OCI-LY1 (cell line): ENCODE measurements around the gene TMOD2.

Source experiments
- H2AFZ ChIP-seq: fragments of 200-600 bp; sonication (generic), shearing (Covaris generic); 2 replicates; pipeline ENCODE4 v1.6.0; 2014; ENCODE audit warnings: antibody characterized with exemption, mild to moderate bottlenecking, low read length
- H3F3A ChIP-seq: fragments of 200-600 bp; sonication (generic), shearing (Covaris generic); 2 replicates; pipeline ENCODE4 v1.6.0; 2014; ENCODE audit warnings: mild to moderate bottlenecking, antibody characterized with exemption, low read length, moderate library complexity; ENCODE audit not compliant: insufficient read depth
- H3K27ac ChIP-seq: fragments of 200-600 bp; sonication (generic); 2 replicates; pipeline ENCODE4 v1.5.1; 2014; ENCODE audit warnings: low read length, mixed run types, mild to moderate bottlenecking, low read depth; ENCODE audit not compliant: poor library complexity, severe bottlenecking
- H3K27me3 ChIP-seq: fragments of 200-600 bp; sonication (generic); 2 replicates; pipeline ENCODE4 v1.6.0; 2014; ENCODE audit warnings: antibody characterized with exemption, mild to moderate bottlenecking, low read length, moderate library complexity; ENCODE audit not compliant: insufficient read depth
- H3K36me3 ChIP-seq: fragments of 200-600 bp; sonication (generic); 2 replicates; pipeline ENCODE4 v1.6.1; 2014; ENCODE audit warnings: mild to moderate bottlenecking, antibody characterized with exemption, low read length, moderate library complexity, mixed read lengths; ENCODE audit not compliant: insufficient read depth
- H3K4me1 ChIP-seq: fragments of 200-600 bp; sonication (generic); 2 replicates; pipeline ENCODE4 v1.5.1; 2014; ENCODE audit warnings: mild to moderate bottlenecking, low read length, moderate library complexity; ENCODE audit not compliant: insufficient read depth, severe bottlenecking
- H3K4me2 ChIP-seq: fragments of 200-600 bp; sonication (generic), shearing (Covaris generic); 2 replicates; pipeline ENCODE4 v1.6.1; 2014; ENCODE audit warnings: low read length
- H3K4me3 ChIP-seq: fragments of 200-600 bp; sonication (generic); 2 replicates; pipeline ENCODE4 v1.5.1; 2014; ENCODE audit warnings: low read length, low read depth, mild to moderate bottlenecking, mixed read lengths; ENCODE audit not compliant: poor library complexity, severe bottlenecking
- H3K79me2 ChIP-seq: fragments of 200-600 bp; shearing (Covaris generic); 2 replicates; pipeline ENCODE4 v1.6.1; 2016; ENCODE audit warnings: mixed run types, low read length, mixed read lengths; ENCODE audit not compliant: insufficient read depth
- H3K9ac ChIP-seq: fragments of 200-600 bp; sonication (generic), shearing (Covaris generic); 2 replicates; pipeline ENCODE4 v1.6.1; 2014; ENCODE audit warnings: mild to moderate bottlenecking, low read length, mixed read lengths
- H3K9me2 ChIP-seq: fragments of 200-600 bp; sonication (generic), shearing (Covaris generic); 2 replicates; pipeline ENCODE4 v1.6.1; 2014; ENCODE audit warnings: low read depth, mild to moderate bottlenecking, low read length, mixed read lengths
- H3K9me3 ChIP-seq: fragments of 200-600 bp; shearing (Covaris generic); 2 replicates; pipeline ENCODE4 v1.6.1; 2014; ENCODE audit warnings: low read length, mixed read lengths
- H4K20me1 ChIP-seq: fragments of 200-600 bp; sonication (generic), shearing (Covaris generic); 2 replicates; pipeline ENCODE4 v1.6.0; 2016; ENCODE audit warnings: mild to moderate bottlenecking, low read length; ENCODE audit not compliant: insufficient read depth
- EZH2 ChIP-seq: fragments of 200-600 bp; sonication (generic), shearing (Covaris generic); IDR thresholded peaks from 2 replicates; pipeline ENCODE4 v1.8.0; 2017; ENCODE audit warnings: borderline replicate concordance, mixed run types, mild to moderate bottlenecking, antibody characterized with exemption, low read length, moderate library complexity, mixed read lengths
- TF ChIP-seq, protein P1 (sequence below): fragments of 200-600 bp; sonication (generic), shearing (Covaris generic); IDR thresholded peaks from 2 replicates; pipeline ENCODE4 v1.5.1; 2017; ENCODE audit warnings: mild to moderate bottlenecking, antibody characterized with exemption, low read length, moderate library complexity, mixed read lengths

TMOD2 gene

GRCh38 chr15:51864408-51865056 is 113.1 kb downstream of the TMOD2 start:
- Histone ChIP-seq H3K9ac (no peak overlapping the region), H2AFZ (no peak overlapping the region), H4K20me1 (no peaks in the 10 kb centered on the region), H3K27me3 (no peaks in the 10 kb centered on the region), H3K4me2 (no peak overlapping the region), H3K4me3 (no peak overlapping the region), H3F3A (no peaks in the 10 kb centered on the region), H3K9me2 (no peaks in the 10 kb centered on the region), H3K36me3 (peaks cover 46% of the 10 kb centered on the region), H3K4me1 (peaks cover 6% of the 10 kb centered on the region), H3K9me3 (no peaks in the 10 kb centered on the region), H3K27ac (no peak overlapping the region), H3K79me2 (no peaks in the 10 kb centered on the region)
- TF ChIP-seq, protein P1, sequence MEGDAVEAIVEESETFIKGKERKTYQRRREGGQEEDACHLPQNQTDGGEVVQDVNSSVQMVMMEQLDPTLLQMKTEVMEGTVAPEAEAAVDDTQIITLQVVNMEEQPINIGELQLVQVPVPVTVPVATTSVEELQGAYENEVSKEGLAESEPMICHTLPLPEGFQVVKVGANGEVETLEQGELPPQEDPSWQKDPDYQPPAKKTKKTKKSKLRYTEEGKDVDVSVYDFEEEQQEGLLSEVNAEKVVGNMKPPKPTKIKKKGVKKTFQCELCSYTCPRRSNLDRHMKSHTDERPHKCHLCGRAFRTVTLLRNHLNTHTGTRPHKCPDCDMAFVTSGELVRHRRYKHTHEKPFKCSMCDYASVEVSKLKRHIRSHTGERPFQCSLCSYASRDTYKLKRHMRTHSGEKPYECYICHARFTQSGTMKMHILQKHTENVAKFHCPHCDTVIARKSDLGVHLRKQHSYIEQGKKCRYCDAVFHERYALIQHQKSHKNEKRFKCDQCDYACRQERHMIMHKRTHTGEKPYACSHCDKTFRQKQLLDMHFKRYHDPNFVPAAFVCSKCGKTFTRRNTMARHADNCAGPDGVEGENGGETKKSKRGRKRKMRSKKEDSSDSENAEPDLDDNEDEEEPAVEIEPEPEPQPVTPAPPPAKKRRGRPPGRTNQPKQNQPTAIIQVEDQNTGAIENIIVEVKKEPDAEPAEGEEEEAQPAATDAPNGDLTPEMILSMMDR: no peak
- no peak for TF ChIP-seq EZH2

DNA sequence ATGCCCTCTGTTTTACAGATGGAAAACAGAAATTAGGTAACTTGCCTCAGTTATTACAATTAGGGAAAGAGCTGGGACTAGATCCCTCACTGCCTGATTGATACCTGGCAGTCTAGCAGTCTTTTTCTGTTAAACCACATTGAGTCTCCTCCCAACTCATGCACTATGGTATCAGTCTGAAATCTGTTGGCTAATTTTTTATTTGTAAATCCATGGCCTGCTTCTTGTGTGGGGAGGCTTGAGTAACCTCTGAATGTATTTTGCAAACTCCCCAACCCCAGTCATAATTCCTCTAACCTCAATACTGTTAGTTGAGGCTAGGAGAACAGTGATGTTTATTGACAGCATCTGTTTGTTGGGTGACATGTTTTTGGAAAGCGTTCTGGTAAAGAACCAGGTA is 113.9 kb downstream of the TMOD2 start:
- Histone ChIP-seq H3K4me3 (no peak overlapping the region), H3K9ac (no peak overlapping the region), H3K36me3 (peaks cover 54% of the 10 kb centered on the region), H3K27ac (no peak overlapping the region), H4K20me1 (no peaks in the 10 kb centered on the region), H3K4me1 (peaks cover 6% of the 10 kb centered on the region), H3K27me3 (no peaks in the 10 kb centered on the region), H3K4me2 (no peak overlapping the region), H2AFZ (no peak overlapping the region), H3F3A (no peaks in the 10 kb centered on the region), H3K9me3 (no peaks in the 10 kb centered on the region), H3K9me2 (no peaks in the 10 kb centered on the region), H3K79me2 (no peaks in the 10 kb centered on the region)
- no peak for TF ChIP-seq EZH2
- TF ChIP-seq, protein P1: no peak
